Trophoblast cell (in vitro differentiated cells and primary cell): ENCODE data around the gene PAX9.

Source experiments
- DNase-seq, 2 donors: peaks; one replicate each; pipeline ENCODE4 v3.0.0-alpha.2; 2016
- H2AFZ ChIP-seq: 2 replicates; pipeline ENCODE4 v1.6.1; 2013; ENCODE audit warnings: low read length, moderate library complexity, mild to moderate bottlenecking; ENCODE audit not compliant: insufficient read depth, poor library complexity
- H2AK5ac ChIP-seq: 2 replicates; pipeline ENCODE4 v1.6.1; 2013; ENCODE audit warnings: mild to moderate bottlenecking, low read length
- H2BK120ac ChIP-seq: 2 replicates; pipeline ENCODE4 v1.6.1; 2013; ENCODE audit warnings: low read length, mild to moderate bottlenecking, moderate library complexity; ENCODE audit not compliant: insufficient read depth, poor library complexity
- H2BK12ac ChIP-seq: 2 replicates; pipeline ENCODE4 v1.6.1; 2013; ENCODE audit warnings: mild to moderate bottlenecking, low read length, moderate library complexity
- H2BK5ac ChIP-seq: 2 replicates; pipeline ENCODE4 v1.6.1; 2013; ENCODE audit warnings: low read length, low read depth, moderate library complexity, mild to moderate bottlenecking; ENCODE audit not compliant: poor library complexity
- H3K14ac ChIP-seq: 2 replicates; pipeline ENCODE4 v1.6.1; 2013; ENCODE audit warnings: mild to moderate bottlenecking, low read length
- H3K18ac ChIP-seq: 2 replicates; pipeline ENCODE4 v1.6.1; 2013; ENCODE audit warnings: mild to moderate bottlenecking, low read length
- H3K23ac ChIP-seq: 2 replicates; pipeline ENCODE4 v1.6.1; 2013; ENCODE audit warnings: low read length
- H3K27ac ChIP-seq: 2 replicates; pipeline ENCODE4 v1.5.1; 2013; ENCODE audit warnings: low read depth, mild to moderate bottlenecking, inconsistent platforms, low read length, moderate library complexity
- H3K27me3 ChIP-seq: 2 replicates; pipeline ENCODE4 v1.6.1; 2013; ENCODE audit warnings: inconsistent platforms, mild to moderate bottlenecking, low read length, moderate library complexity; ENCODE audit not compliant: insufficient read depth
- H3K36me3 ChIP-seq, 2 experiments: 1 replicate in 1 of 2; 2 replicates in 1 of 2; pipeline ENCODE4 v1.6.1; 2013; ENCODE audit warnings: low read length in 2 of 2, mild to moderate bottlenecking in 2 of 2, moderate library complexity in 1 of 2; ENCODE audit not compliant: insufficient read depth in 2 of 2, control insufficient read depth in 1 of 2
- H3K4ac ChIP-seq: 2 replicates; pipeline ENCODE4 v1.6.1; 2013; ENCODE audit warnings: low read depth, mild to moderate bottlenecking, low read length, moderate library complexity
- H3K4me1 ChIP-seq, 2 experiments: 1 replicate in 1 of 2; 2 replicates in 1 of 2; pipeline ENCODE4 v1.6.1; 2013; ENCODE audit warnings: low read length in 2 of 2, mild to moderate bottlenecking in 2 of 2, moderate library complexity in 1 of 2; ENCODE audit not compliant: insufficient read depth in 2 of 2, control insufficient read depth in 1 of 2
- H3K4me2 ChIP-seq: 2 replicates; pipeline ENCODE4 v1.6.1; 2013; ENCODE audit warnings: inconsistent platforms, mild to moderate bottlenecking, low read length, moderate library complexity
- H3K4me3 ChIP-seq: 2 replicates; pipeline ENCODE4 v1.5.1; 2013; ENCODE audit warnings: mild to moderate bottlenecking, low read depth, low read length, inconsistent platforms
- H3K79me1 ChIP-seq: one replicate; pipeline ENCODE4 v1.6.1; 2013; ENCODE audit warnings: low read length
- H3K79me2 ChIP-seq: 2 replicates; pipeline ENCODE4 v1.6.1; 2013; ENCODE audit warnings: low read length, mild to moderate bottlenecking; ENCODE audit not compliant: control insufficient read depth, insufficient read depth, poor library complexity
- H3K9ac ChIP-seq: 2 replicates; pipeline ENCODE4 v1.6.1; 2013; ENCODE audit warnings: mild to moderate bottlenecking, low read length
- H3K9me3 ChIP-seq: 2 replicates; pipeline ENCODE4 v1.6.1; 2013; ENCODE audit warnings: low read depth, mild to moderate bottlenecking, control low read depth, inconsistent platforms, low read length; ENCODE audit not compliant: insufficient read depth
- H4K12ac ChIP-seq: 2 replicates; pipeline ENCODE4 v1.6.1; 2013; ENCODE audit warnings: low read depth, mild to moderate bottlenecking, low read length, moderate library complexity
- H4K8ac ChIP-seq: 2 replicates; pipeline ENCODE4 v1.6.1; 2013; ENCODE audit warnings: low read depth, mild to moderate bottlenecking, low read length, moderate library complexity
- H4K91ac ChIP-seq: one replicate; pipeline ENCODE4 v1.6.1; 2013; ENCODE audit warnings: low read depth, mild to moderate bottlenecking, low read length, moderate library complexity
- WGBS: extraction: QIAGEN DNeasy Blood & Tissue Kit; methylation state at CpG from one replicate; pipeline ENCODE4 v1.1.7; 2013; ENCODE audit warnings: missing lambda C conversion rate; ENCODE audit not compliant: insufficient read length, insufficient coverage; ENCODE audit errors: extremely low coverage; 5-methylcytosine and 5-hydroxymethylcytosine counted together

PAX9 gene

GRCh38 chr14:36720657-36721056 lies 59.0 kb downstream of the PAX9 start:
- H2BK120ac ChIP-seq, result no peak overlapping the region
- no peak overlapping the region for H3K27ac ChIP-seq
- no peak overlapping the region for H3K14ac ChIP-seq
- no peak overlapping the region for H2AK5ac ChIP-seq
- no peaks in the 10 kb centered on the region for H3K79me2 ChIP-seq
- no peak overlapping the region for H2BK12ac ChIP-seq
- WGBS, result no CpG with 5 or more reads among the region's 2 CpGs
- H3K36me3 ChIP-seq, result no peaks in the 10 kb centered on the region
- H3K18ac ChIP-seq, result no peak overlapping the region
- H3K4me1 ChIP-seq, result peaks cover 4 to 5% of the 10 kb centered on the region in 2 experiments
- no peaks in the 10 kb centered on the region for H3K79me1 ChIP-seq
- H2BK5ac ChIP-seq, result no peak overlapping the region
- no peak overlapping the region for H2AFZ ChIP-seq
- no peak overlapping the region for H3K4me3 ChIP-seq
- no peak overlapping the region for H4K91ac ChIP-seq
- no peak overlapping the region for H3K23ac ChIP-seq
- H4K8ac ChIP-seq, result no peak overlapping the region
- peaks cover 2% of the 10 kb centered on the region for H3K9me3 ChIP-seq
- no peaks in the 10 kb centered on the region for H3K27me3 ChIP-seq
- DNase-seq, result no peak
- H3K9ac ChIP-seq, result no peak overlapping the region
- H3K4ac ChIP-seq, result no peak overlapping the region
- H3K4me2 ChIP-seq, result no peak overlapping the region
- H4K12ac ChIP-seq, result no peak overlapping the region

- Histone ChIP-seq H2BK12ac (no peak overlapping the region), H3K36me3 (no peaks in the 10 kb centered on the region), H4K12ac (no peak overlapping the region), H2BK5ac (no peak overlapping the region), H3K4me3 (no peak overlapping the region), H2AFZ (no peak overlapping the region), H3K9me3 (peaks cover 2% of the 10 kb centered on the region), H3K79me1 (no peaks in the 10 kb centered on the region), H3K14ac (no peak overlapping the region), H4K91ac (no peak overlapping the region), H3K4me2 (no peak overlapping the region), H3K4ac (no peak overlapping the region), H3K27ac (no peak overlapping the region), H3K9ac (no peak overlapping the region), H3K27me3 (no peaks in the 10 kb centered on the region), H2BK120ac (no peak overlapping the region), H3K79me2 (no peaks in the 10 kb centered on the region), H4K8ac (no peak overlapping the region), H3K23ac (no peak overlapping the region), H3K4me1 (peaks cover 4 to 5% of the 10 kb centered on the region in 2 experiments), H2AK5ac (no peak overlapping the region), H3K18ac (no peak overlapping the region)
- WGBS, result no CpG with 5 or more reads among the region's 1 CpG
- DNase-seq, result no peak
Measured at GRCh38 chr14:36721877-36722276, 60.2 kb downstream of the PAX9 start.

DNA sequence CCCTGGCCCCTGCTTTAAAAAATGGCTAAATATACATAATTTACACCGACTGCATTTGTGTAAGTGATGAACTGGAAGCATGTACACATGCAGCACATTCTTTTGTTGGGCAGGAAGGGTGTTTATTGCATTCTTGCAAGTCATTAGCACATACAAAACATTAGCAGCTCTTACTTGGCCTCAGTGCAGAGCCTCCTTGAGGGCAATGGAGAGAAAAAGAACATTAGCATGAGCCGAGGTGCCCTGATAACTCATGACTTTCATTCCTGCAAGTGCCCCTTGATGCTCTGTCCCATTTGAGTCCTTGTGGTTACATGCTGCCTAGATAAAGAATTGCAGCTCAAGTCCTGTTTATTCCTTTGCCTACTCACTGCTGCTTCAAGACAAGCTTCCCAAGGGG lies 61.9 kb downstream of the PAX9 start:
- Histone ChIP-seq H3K4me2 (no peak overlapping the region), H2AFZ (no peak overlapping the region), H3K27me3 (no peaks in the 10 kb centered on the region), H3K4me1 (peaks cover 4 to 5% of the 10 kb centered on the region in 2 experiments), H3K36me3 (no peaks in the 10 kb centered on the region), H4K8ac (no peak overlapping the region), H3K23ac (no peak overlapping the region), H3K9ac (no peak overlapping the region), H2BK12ac (no peak overlapping the region), H3K27ac (no peak overlapping the region), H3K79me1 (no peaks in the 10 kb centered on the region), H3K9me3 (no peaks in the 10 kb centered on the region), H4K12ac (no peak overlapping the region), H4K91ac (no peak overlapping the region), H2BK120ac (no peak overlapping the region), H2BK5ac (no peak overlapping the region), H3K4ac (no peak overlapping the region), H3K18ac (no peak overlapping the region), H3K79me2 (no peaks in the 10 kb centered on the region), H3K4me3 (no peak overlapping the region), H3K14ac (no peak overlapping the region), H2AK5ac (no peak overlapping the region)
- no peak for DNase-seq
- no CpG with 5 or more reads among the region's 2 CpGs for WGBS

DNA sequence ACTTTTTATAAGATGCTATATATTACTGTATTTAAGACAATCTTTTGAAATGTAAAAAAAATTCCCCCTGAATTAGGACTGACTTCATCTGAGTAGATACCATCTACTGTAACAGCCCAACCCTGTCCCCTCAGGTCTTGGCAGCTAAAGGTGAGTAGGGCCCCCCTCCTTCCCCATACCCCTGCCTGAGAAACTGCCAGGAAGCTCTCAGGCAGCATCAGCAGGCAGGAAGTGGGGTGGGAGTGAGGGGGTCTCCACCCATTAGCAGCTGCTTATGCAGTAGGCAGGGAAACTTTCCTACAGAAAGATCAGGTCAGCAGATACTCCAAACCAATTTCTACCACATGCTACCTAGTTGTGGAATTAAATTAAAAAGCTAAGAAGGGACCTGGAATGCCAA lies 62.5 kb downstream of the PAX9 start:
- Histone ChIP-seq H2BK5ac (no peak overlapping the region), H3K4me3 (no peak overlapping the region), H3K79me1 (no peaks in the 10 kb centered on the region), H3K9ac (no peak overlapping the region), H3K79me2 (no peaks in the 10 kb centered on the region), H4K12ac (no peak overlapping the region), H3K36me3 (no peaks in the 10 kb centered on the region), H2AFZ (no peak overlapping the region), H2BK12ac (no peak overlapping the region), H3K27ac (no peak overlapping the region), H3K4me1 (peaks cover 4 to 5% of the 10 kb centered on the region in 2 experiments), H2BK120ac (no peak overlapping the region), H3K23ac (no peak overlapping the region), H4K8ac (no peak overlapping the region), H4K91ac (no peak overlapping the region), H2AK5ac (no peak overlapping the region), H3K9me3 (no peaks in the 10 kb centered on the region), H3K4me2 (no peak overlapping the region), H3K14ac (no peak overlapping the region), H3K18ac (no peak overlapping the region), H3K27me3 (no peaks in the 10 kb centered on the region), H3K4ac (no peak overlapping the region)
- DNase-seq, result no peak
